PC-3 (cell line): ENCODE results near the gene MPST.

ENCODE experiments used
- EZH2phosphoT487 ChIP-seq: fragments of 300-600 bp; sonication (generic); IDR thresholded peaks from 2 replicates; pipeline ENCODE4 v1.6.1; 2018; ENCODE audit warnings: mild to moderate bottlenecking, antibody characterized with exemption, low read length, borderline replicate concordance
- TF ChIP-seq, protein P1 (sequence below): fragments of 300-600 bp; sonication (generic); conservative IDR thresholded peaks from 2 replicates; pipeline ENCODE4 v1.5.1; 2017; ENCODE audit warnings: antibody characterized with exemption, low read depth, mild to moderate bottlenecking, low read length

DNA sequence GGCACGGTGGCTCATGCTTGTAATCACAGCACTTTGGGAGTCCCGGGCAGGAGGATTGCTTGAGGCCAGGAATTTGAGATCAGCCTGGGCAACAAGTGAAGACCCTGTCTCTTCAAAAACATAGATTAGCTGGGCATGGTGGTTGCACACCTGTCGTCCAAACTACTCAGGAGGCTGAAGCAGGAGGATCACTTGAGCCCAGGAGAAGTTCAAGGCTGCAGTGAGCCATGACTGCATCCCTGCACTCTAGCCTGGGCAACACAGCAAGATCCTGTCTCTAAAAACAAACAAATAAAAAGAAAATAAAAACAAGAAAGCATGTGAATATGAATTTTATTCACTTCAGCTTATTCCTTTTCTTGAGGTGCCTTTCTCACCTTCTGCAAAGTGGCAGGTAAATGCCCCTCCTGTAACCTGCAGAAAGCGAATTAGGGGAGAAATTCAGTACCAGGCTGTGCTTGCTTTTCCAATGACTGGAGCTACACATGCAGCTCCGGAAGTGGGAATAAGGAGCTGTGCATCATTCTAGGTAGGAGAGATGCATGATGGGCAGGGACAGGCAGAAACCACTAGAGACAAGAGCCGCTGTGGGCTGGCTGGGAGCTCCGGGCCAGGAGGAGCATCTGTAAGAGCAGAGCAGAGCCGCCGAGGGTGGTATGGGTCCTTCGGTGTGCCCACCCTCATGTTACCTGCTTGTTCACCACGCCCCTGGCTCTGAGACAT, 17.3 kb downstream of the MPST start:
- TF ChIP-seq, protein P1, sequence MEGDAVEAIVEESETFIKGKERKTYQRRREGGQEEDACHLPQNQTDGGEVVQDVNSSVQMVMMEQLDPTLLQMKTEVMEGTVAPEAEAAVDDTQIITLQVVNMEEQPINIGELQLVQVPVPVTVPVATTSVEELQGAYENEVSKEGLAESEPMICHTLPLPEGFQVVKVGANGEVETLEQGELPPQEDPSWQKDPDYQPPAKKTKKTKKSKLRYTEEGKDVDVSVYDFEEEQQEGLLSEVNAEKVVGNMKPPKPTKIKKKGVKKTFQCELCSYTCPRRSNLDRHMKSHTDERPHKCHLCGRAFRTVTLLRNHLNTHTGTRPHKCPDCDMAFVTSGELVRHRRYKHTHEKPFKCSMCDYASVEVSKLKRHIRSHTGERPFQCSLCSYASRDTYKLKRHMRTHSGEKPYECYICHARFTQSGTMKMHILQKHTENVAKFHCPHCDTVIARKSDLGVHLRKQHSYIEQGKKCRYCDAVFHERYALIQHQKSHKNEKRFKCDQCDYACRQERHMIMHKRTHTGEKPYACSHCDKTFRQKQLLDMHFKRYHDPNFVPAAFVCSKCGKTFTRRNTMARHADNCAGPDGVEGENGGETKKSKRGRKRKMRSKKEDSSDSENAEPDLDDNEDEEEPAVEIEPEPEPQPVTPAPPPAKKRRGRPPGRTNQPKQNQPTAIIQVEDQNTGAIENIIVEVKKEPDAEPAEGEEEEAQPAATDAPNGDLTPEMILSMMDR = no peak
- no peak for TF ChIP-seq EZH2phosphoT487
